Stomach smooth muscle (tissue), 2 donors: Measurements from ENCODE around the gene SLC4A4.
"Not testable (repeated sequence)": the region's sequence is repeated elsewhere in the genome, so short reads cannot be mapped to it uniquely, and the experiment has no call there.

ENCODE experiments used
- H3K27ac ChIP-seq: one replicate; pipeline ENCODE4 v1.7.0; 2013; ENCODE audit warnings: mild to moderate bottlenecking, low read length, inconsistent platforms
- H3K27me3 ChIP-seq, 2 donors: one replicate each; pipeline ENCODE4 v1.7.0; 2013; ENCODE audit warnings: low read length in 2 of 2; ENCODE audit not compliant: insufficient read depth in 2 of 2, control insufficient read depth in 1 of 2
- H3K36me3 ChIP-seq, 2 donors: one replicate each; pipeline ENCODE4 v1.7.0; 2013; ENCODE audit warnings: low read length in 2 of 2; ENCODE audit not compliant: control insufficient read depth in 2 of 2, insufficient read depth in 2 of 2
- H3K4me1 ChIP-seq: one replicate; pipeline ENCODE4 v1.7.0; 2013; ENCODE audit warnings: low read length; ENCODE audit not compliant: control insufficient read depth, insufficient read depth
- H3K4me3 ChIP-seq, 2 donors: one replicate each; pipeline ENCODE4 v1.7.0; 2013; ENCODE audit warnings: low read length in 2 of 2
- H3K9ac ChIP-seq, 2 donors: one replicate each; pipeline ENCODE4 v1.7.0; 2013; ENCODE audit warnings: low read length in 2 of 2, mild to moderate bottlenecking in 1 of 2
- H3K9me3 ChIP-seq, 2 donors: one replicate each; pipeline ENCODE4 v1.7.0; 2013; ENCODE audit warnings: low read length in 2 of 2; ENCODE audit not compliant: control insufficient read depth in 2 of 2
- donor health status: healthy.
- donor health status: Pancreatic carcinoma.

SLC4A4 gene

GRCh38 chr4:71406459-71406963, 67.7 kb downstream of the SLC4A4 start:
- Histone ChIP-seq H3K27me3 (no peaks in the 10 kb centered on the region), H3K4me1 (no peaks in the 10 kb centered on the region), H3K9ac (no peak overlapping the region), H3K4me3 (no peak overlapping the region), H3K27ac (no peak overlapping the region), H3K9me3 (peaks cover 0 to 4% of the 10 kb centered on the region in 2 donors), H3K36me3 (no peaks in the 10 kb centered on the region)

GRCh38 chr4:71408961-71409360, 70.1 kb downstream of the SLC4A4 start:
- H3K27me3 ChIP-seq, H3K36me3 ChIP-seq, H3K4me1 ChIP-seq, H3K4me3 ChIP-seq, H3K9ac ChIP-seq, H3K27ac ChIP-seq, H3K9me3 ChIP-seq: not testable (repeated sequence)

GRCh38 chr4:71411981-71412380, 73.2 kb downstream of the SLC4A4 start:
- Histone ChIP-seq H3K27ac (no peak overlapping the region), H3K9ac (no peak overlapping the region), H3K27me3 (no peaks in the 10 kb centered on the region), H3K4me3 (no peak overlapping the region), H3K9me3 (peaks cover 0 to 4% of the 10 kb centered on the region in 2 donors), H3K36me3 (no peaks in the 10 kb centered on the region), H3K4me1 (no peaks in the 10 kb centered on the region)

GRCh38 chr4:71415491-71415890, 76.7 kb downstream of the SLC4A4 start:
- no peak overlapping the region for H3K27ac ChIP-seq
- no peaks in the 10 kb centered on the region for H3K36me3 ChIP-seq
- H3K9me3 ChIP-seq = no peaks in the 10 kb centered on the region
- H3K27me3 ChIP-seq = no peaks in the 10 kb centered on the region
- no peak overlapping the region for H3K4me3 ChIP-seq
- H3K4me1 ChIP-seq = no peaks in the 10 kb centered on the region
- H3K9ac ChIP-seq = no peak overlapping the region

- Histone ChIP-seq H3K27me3 (no peaks in the 10 kb centered on the region), H3K27ac (no peak overlapping the region), H3K36me3 (no peaks in the 10 kb centered on the region), H3K4me1 (no peaks in the 10 kb centered on the region), H3K9me3 (no peaks in the 10 kb centered on the region), H3K9ac (no peak overlapping the region), H3K4me3 (no peak overlapping the region)
These were observed 78.3 kb downstream of the SLC4A4 start for GRCh38 chr4:71417150-71417549.

GRCh38 chr4:71426381-71427042, 87.7 kb downstream of the SLC4A4 start:
- Histone ChIP-seq H3K9me3 (no peaks in the 10 kb centered on the region), H3K27ac (no peak overlapping the region), H3K27me3 (no peaks in the 10 kb centered on the region), H3K36me3 (no peaks in the 10 kb centered on the region), H3K4me3 (no peak overlapping the region), H3K9ac (no peak overlapping the region), H3K4me1 (no peaks in the 10 kb centered on the region)

GRCh38 chr4:71429106-71429505, 90.3 kb downstream of the SLC4A4 start:
- H3K27ac ChIP-seq = no peak overlapping the region
- no peaks in the 10 kb centered on the region for H3K27me3 ChIP-seq
- H3K9me3 ChIP-seq = no peaks in the 10 kb centered on the region
- no peaks in the 10 kb centered on the region for H3K4me1 ChIP-seq
- no peaks in the 10 kb centered on the region for H3K36me3 ChIP-seq
- no peak overlapping the region for H3K4me3 ChIP-seq
- no peak overlapping the region for H3K9ac ChIP-seq

- H3K27me3 ChIP-seq = no peaks in the 10 kb centered on the region
- no peaks in the 10 kb centered on the region for H3K36me3 ChIP-seq
- H3K4me1 ChIP-seq = no peaks in the 10 kb centered on the region
- no peak overlapping the region for H3K9ac ChIP-seq
- H3K27ac ChIP-seq = no peak overlapping the region
- no peaks in the 10 kb centered on the region for H3K9me3 ChIP-seq
- no peak overlapping the region for H3K4me3 ChIP-seq
These were observed 91.1 kb downstream of the SLC4A4 start for GRCh38 chr4:71429962-71430361.

GRCh38 chr4:71430609-71431008, 91.8 kb downstream of the SLC4A4 start:
- Histone ChIP-seq H3K4me3 (no peak overlapping the region), H3K36me3 (no peaks in the 10 kb centered on the region), H3K4me1 (no peaks in the 10 kb centered on the region), H3K9me3 (no peaks in the 10 kb centered on the region), H3K27me3 (no peaks in the 10 kb centered on the region), H3K27ac (no peak overlapping the region), H3K9ac (no peak overlapping the region)

- Histone ChIP-seq H3K9me3 (no peaks in the 10 kb centered on the region), H3K27ac (no peak overlapping the region), H3K9ac (no peak overlapping the region), H3K36me3 (no peaks in the 10 kb centered on the region), H3K4me3 (no peak overlapping the region), H3K27me3 (no peaks in the 10 kb centered on the region), H3K4me1 (no peaks in the 10 kb centered on the region)
These were observed 101.8 kb downstream of the SLC4A4 start for GRCh38 chr4:71440612-71441011.
